HEK293T (cell line): ENCODE data around the gene RABL3.

Experiments used
- CTBP1 ChIP-seq: fragments of 450-650 bp; IDR thresholded peaks from 2 replicates; pipeline ENCODE4 v1.6.1; 2016; ENCODE audit warnings: borderline replicate concordance
- FOXA1 ChIP-seq: fragments of 450-650 bp; IDR thresholded peaks from 2 replicates; pipeline ENCODE4 v1.6.1; 2016; ENCODE audit warnings: mild to moderate bottlenecking
- FOXK2 ChIP-seq: fragments of 450-650 bp; IDR thresholded peaks from 2 replicates; pipeline ENCODE4 v1.6.1; 2016; ENCODE audit warnings: mild to moderate bottlenecking
- HDGF ChIP-seq: fragments of 450-650 bp; IDR thresholded peaks from 2 replicates; pipeline ENCODE4 v1.6.1; 2017; ENCODE audit warnings: antibody characterized with exemption, borderline replicate concordance
- NFRKB ChIP-seq: fragments of 450-650 bp; IDR thresholded peaks from 2 replicates; pipeline ENCODE4 v1.6.1; 2016; ENCODE audit warnings: mild to moderate bottlenecking, moderate library complexity
- SP1 ChIP-seq: fragments of 450-650 bp; IDR thresholded peaks from 2 replicates; pipeline ENCODE4 v1.6.1; 2017
- SUZ12 ChIP-seq: fragments of 450-650 bp; IDR thresholded peaks from 2 replicates; pipeline ENCODE4 v1.6.1; 2016; ENCODE audit warnings: mild to moderate bottlenecking
- TARDBP ChIP-seq: fragments of 450-650 bp; IDR thresholded peaks from 2 replicates; pipeline ENCODE4 v1.6.1; 2016

GRCh38 chr3:120664926-120665325 lies 77.4 kb downstream of the RABL3 start:
- no peak for TF ChIP-seq SUZ12
- no peak for TF ChIP-seq HDGF
- no peak for TF ChIP-seq SP1
- no peak for TF ChIP-seq TARDBP
- no peak for TF ChIP-seq CTBP1
- no peak for TF ChIP-seq FOXA1
- TF ChIP-seq NFRKB: no peak
- no peak for TF ChIP-seq FOXK2
